Panc1 (cell line): Measurements from ENCODE around the gene PRSS21.

ENCODE experiments used
- CTCF ChIP-seq: fragments of 450-650 bp; IDR thresholded peaks from 2 replicates; pipeline ENCODE4 v1.5.1; 2017; ENCODE audit warnings: mild to moderate bottlenecking
- POLR2AphosphoS5 ChIP-seq: IDR thresholded peaks from 2 replicates; pipeline ENCODE4 v1.6.1; 2012; ENCODE audit warnings: mild to moderate bottlenecking, low read depth, low read length, moderate library complexity
- SIN3A ChIP-seq: IDR thresholded peaks from 2 replicates; pipeline ENCODE4 v1.6.1; 2012; ENCODE audit warnings: low read depth, mild to moderate bottlenecking, low read length, moderate library complexity, borderline replicate concordance; ENCODE audit not compliant: insufficient read depth
- TCF7L2 ChIP-seq: IDR thresholded peaks from 2 replicates; pipeline ENCODE4 v1.6.1; 2011; ENCODE audit warnings: mild to moderate bottlenecking, low read depth, low read length, inconsistent platforms
- TF ChIP-seq, protein P1 (sequence below), 2 experiments: IDR thresholded peaks; 2 replicates each; pipeline ENCODE4 v1.6.1; 2011 to 2012; ENCODE audit warnings: low read depth in 2 of 2, control low read depth in 1 of 2, low read length in 1 of 2, mild to moderate bottlenecking in 1 of 2, moderate library complexity in 1 of 2; ENCODE audit not compliant: insufficient read depth in 1 of 2

DNA sequence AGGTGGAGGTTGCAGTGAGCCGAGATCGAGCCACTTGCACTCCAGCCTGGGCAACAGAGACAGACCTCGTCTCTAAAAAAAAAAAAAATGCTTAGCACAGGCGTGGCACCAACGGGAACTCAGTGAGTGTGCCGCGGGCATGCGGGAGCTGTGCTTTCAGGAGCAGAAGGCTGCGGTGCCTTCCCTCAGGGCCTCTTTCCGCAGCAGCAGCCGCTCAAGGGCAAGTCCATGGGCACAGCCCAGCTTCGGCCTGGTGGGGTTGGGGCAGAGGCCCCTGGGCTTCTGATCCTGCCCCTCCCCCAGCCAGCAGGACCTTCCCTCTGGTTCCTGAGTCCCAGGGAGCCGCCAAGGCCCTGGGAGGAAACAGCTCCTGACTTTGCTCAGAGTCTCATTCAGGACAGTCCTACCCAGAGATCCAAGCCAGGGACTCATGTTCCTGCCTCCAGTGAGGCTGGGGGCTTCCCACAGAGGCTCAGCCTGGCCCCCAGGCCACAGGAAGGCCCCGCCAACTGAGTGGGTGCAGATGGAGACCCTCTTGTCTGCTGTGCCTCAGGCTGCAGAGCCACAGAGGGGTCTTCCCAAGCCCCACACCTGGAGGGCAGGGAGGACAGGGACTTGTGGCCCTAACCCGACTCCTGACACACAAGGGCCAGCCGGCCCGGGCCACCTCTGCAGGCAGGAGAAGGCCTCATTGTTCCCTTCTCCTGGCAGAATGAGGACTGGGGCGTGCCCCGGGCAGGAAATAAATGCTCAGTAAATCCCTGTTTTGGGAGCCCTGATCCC lies 9.7 kb downstream of the PRSS21 start:
- TF ChIP-seq CTCF (no peak), POLR2AphosphoS5 (no peak), SIN3A (no peak), TCF7L2 (no peak)
- TF ChIP-seq, protein P1, sequence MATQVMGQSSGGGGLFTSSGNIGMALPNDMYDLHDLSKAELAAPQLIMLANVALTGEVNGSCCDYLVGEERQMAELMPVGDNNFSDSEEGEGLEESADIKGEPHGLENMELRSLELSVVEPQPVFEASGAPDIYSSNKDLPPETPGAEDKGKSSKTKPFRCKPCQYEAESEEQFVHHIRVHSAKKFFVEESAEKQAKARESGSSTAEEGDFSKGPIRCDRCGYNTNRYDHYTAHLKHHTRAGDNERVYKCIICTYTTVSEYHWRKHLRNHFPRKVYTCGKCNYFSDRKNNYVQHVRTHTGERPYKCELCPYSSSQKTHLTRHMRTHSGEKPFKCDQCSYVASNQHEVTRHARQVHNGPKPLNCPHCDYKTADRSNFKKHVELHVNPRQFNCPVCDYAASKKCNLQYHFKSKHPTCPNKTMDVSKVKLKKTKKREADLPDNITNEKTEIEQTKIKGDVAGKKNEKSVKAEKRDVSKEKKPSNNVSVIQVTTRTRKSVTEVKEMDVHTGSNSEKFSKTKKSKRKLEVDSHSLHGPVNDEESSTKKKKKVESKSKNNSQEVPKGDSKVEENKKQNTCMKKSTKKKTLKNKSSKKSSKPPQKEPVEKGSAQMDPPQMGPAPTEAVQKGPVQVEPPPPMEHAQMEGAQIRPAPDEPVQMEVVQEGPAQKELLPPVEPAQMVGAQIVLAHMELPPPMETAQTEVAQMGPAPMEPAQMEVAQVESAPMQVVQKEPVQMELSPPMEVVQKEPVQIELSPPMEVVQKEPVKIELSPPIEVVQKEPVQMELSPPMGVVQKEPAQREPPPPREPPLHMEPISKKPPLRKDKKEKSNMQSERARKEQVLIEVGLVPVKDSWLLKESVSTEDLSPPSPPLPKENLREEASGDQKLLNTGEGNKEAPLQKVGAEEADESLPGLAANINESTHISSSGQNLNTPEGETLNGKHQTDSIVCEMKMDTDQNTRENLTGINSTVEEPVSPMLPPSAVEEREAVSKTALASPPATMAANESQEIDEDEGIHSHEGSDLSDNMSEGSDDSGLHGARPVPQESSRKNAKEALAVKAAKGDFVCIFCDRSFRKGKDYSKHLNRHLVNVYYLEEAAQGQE (IDR thresholded peaks at IDR 0.05; ENCODE audit: insufficient read depth in 1 of 2, low read depth in 2 of 2, low read length in 1 of 2) = no peak
